ENCODE data around the gene BMI1. TPM values are rescaled to one million over a fixed set of nuclear protein-coding genes. Genes with fewer than 3 reads are reported as not detected.

The BMI1 gene
- total RNA-seq, 1 experiment from 2014 or later = 85.2 TPM

- peak overlapping the region; percentile 87 for H3K27ac ChIP-seq (ENCODE audit: low read depth, low read length, poor library complexity, severe bottlenecking)
- TF ChIP-seq, protein P1, sequence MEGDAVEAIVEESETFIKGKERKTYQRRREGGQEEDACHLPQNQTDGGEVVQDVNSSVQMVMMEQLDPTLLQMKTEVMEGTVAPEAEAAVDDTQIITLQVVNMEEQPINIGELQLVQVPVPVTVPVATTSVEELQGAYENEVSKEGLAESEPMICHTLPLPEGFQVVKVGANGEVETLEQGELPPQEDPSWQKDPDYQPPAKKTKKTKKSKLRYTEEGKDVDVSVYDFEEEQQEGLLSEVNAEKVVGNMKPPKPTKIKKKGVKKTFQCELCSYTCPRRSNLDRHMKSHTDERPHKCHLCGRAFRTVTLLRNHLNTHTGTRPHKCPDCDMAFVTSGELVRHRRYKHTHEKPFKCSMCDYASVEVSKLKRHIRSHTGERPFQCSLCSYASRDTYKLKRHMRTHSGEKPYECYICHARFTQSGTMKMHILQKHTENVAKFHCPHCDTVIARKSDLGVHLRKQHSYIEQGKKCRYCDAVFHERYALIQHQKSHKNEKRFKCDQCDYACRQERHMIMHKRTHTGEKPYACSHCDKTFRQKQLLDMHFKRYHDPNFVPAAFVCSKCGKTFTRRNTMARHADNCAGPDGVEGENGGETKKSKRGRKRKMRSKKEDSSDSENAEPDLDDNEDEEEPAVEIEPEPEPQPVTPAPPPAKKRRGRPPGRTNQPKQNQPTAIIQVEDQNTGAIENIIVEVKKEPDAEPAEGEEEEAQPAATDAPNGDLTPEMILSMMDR (conservative IDR thresholded peaks at IDR 0.05; ENCODE audit: low read depth, low read length) = no peak
- TF ChIP-seq EZH2 (IDR thresholded peaks at IDR 0.05; ENCODE audit: borderline replicate concordance, low read depth, low read length, poor library complexity, severe bottlenecking) = no peak
- no peaks in the 10 kb centered on the region for H3K36me3 ChIP-seq (ENCODE audit: insufficient read depth, low read length, poor library complexity, severe bottlenecking)
- H3K4me3 ChIP-seq (ENCODE audit: low read depth, low read length, poor library complexity, severe bottlenecking) = peak overlapping the region; percentile 91
- peak; percentile 83 for DNase-seq (ENCODE audit: low spot score)
- intact Hi-C loops (cut with micrococcal nuclease; ENCODE audit: unreplicated experiment) = loop anchor here (2.0 to 10.0 kb wide), 3 partner anchors 115 to 827 kb away; no protein-coding TSS in a partner anchor
- POLR2A ChIA-PET (ENCODE audit: low non-redundant PET) = no interaction called here
- peaks cover 12% of the 10 kb centered on the region for H3K27me3 ChIP-seq (replicated peaks; ENCODE audit: insufficient read depth, low read depth, low read length, poor library complexity)
- no TSS peak for BruUV-seq (replicated peaks)
- H3K9me3 ChIP-seq (ENCODE audit: low read depth, low read length, poor library complexity, severe bottlenecking) = no peaks in the 10 kb centered on the region
- CTCF ChIA-PET = interaction anchor here (0.6 kb wide), 1 partner anchor 341 kb away, joined by 3 read pairs; no protein-coding TSS in a partner anchor
- peaks cover 39% of the 10 kb centered on the region for H3K4me1 ChIP-seq (ENCODE audit: insufficient read depth, low read length, poor library complexity, severe bottlenecking)
Observed at GRCh38 chr10:22321156-22321923, 441 bp downstream of the BMI1 start.

DNA sequence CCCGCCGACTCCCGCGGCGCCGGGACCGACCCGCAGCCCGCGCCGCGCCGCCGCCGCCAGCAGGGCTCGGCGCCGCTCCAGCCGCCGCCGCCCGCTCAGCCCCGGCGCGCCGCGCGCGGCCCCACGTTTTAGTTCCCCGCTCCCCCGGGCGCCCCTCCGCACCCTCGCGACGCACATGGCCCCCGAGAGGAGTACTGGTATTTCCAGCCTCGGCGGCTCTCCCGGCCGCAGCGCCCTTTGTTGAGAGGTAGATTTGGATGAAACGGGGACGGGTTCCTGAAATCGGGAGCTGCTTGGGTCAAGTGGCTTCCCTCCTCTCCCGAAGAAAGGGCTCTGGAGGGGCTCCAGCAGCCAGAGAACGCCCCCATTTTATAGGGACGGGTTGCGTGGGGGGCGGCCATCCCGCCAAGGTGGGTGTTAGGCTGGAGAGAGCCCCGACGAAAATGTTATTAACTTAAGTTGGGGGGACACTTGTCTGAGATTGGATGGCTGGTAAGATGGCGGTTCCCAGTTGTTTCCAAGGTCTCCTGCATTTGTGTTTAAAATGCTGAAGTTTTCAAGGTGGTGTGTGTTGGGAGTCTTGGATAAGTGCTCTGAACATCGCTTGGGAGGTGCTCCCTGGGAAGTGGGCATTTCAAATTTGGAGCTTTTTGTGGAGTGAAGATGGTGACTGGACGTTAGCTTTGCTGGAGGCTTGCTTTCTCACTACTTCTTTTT is 1.2 kb downstream of the BMI1 start:
- no peaks in the 10 kb centered on the region for H3K9me3 ChIP-seq (ENCODE audit: low read depth, low read length, poor library complexity, severe bottlenecking)
- peaks cover 40% of the 10 kb centered on the region for H3K4me1 ChIP-seq (ENCODE audit: insufficient read depth, low read length, poor library complexity, severe bottlenecking)
- H3K4me3 ChIP-seq (ENCODE audit: low read depth, low read length, poor library complexity, severe bottlenecking) = peak overlapping the region; percentile 75
- BruUV-seq (replicated peaks) = no TSS peak
- H3K27me3 ChIP-seq (replicated peaks; ENCODE audit: insufficient read depth, low read depth, low read length, poor library complexity) = peaks cover 12% of the 10 kb centered on the region
- TF ChIP-seq EZH2 (IDR thresholded peaks at IDR 0.05; ENCODE audit: borderline replicate concordance, low read depth, low read length, poor library complexity, severe bottlenecking) = peak; percentile 100
- TF ChIP-seq, protein P1 (conservative IDR thresholded peaks at IDR 0.05; ENCODE audit: low read depth, low read length) = no peak
- POLR2A ChIA-PET (ENCODE audit: low non-redundant PET) = interaction anchor here (0.6 kb wide), 1 partner anchor 42 kb away, joined by 14 read pairs; no protein-coding TSS in a partner anchor
- CTCF ChIA-PET = no interaction called here
- H3K27ac ChIP-seq (ENCODE audit: low read depth, low read length, poor library complexity, severe bottlenecking) = no peak overlapping the region
- intact Hi-C loops (cut with micrococcal nuclease; ENCODE audit: unreplicated experiment) = loop anchor here (2.0 to 10.0 kb wide), 3 partner anchors 115 to 827 kb away; no protein-coding TSS in a partner anchor
- no peak for DNase-seq (ENCODE audit: low spot score)
- peaks cover 7% of the 10 kb centered on the region for H3K36me3 ChIP-seq (ENCODE audit: insufficient read depth, low read length, poor library complexity, severe bottlenecking)

DNA sequence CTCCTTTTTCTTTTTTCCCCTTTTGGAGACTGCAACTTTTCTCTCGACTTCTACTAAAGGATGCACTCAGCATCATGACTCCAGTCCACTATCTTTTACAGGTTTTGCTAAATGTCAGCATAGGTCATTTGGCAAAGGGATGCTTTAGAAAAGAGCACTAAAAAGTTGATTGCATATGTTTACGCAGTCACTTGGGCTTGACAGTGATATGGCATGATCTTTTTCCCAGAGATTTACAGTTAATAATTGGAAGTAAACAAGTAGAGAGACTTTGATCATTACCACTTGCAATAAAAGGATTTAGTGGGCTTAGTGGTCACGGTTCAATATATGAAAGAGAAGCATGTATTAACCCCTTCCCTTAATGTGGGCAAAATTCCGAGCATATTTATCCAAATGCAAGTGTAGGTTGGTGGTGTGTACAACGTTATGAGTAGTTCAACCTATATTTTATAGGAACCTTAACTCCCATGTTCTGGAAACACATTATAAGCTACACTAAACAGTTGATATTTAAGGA is 1.8 kb downstream of the BMI1 start:
- Histone ChIP-seq H3K9me3 (ENCODE audit: low read depth, low read length, poor library complexity, severe bottlenecking) (no peaks in the 10 kb centered on the region), H3K36me3 (ENCODE audit: insufficient read depth, low read length, poor library complexity, severe bottlenecking) (peaks cover 13% of the 10 kb centered on the region), H3K27me3 (replicated peaks; ENCODE audit: insufficient read depth, low read depth, low read length, poor library complexity) (peaks cover 12% of the 10 kb centered on the region), H3K4me1 (ENCODE audit: insufficient read depth, low read length, poor library complexity, severe bottlenecking) (peaks cover 35% of the 10 kb centered on the region), H3K27ac (ENCODE audit: low read depth, low read length, poor library complexity, severe bottlenecking) (no peak overlapping the region), H3K4me3 (ENCODE audit: low read depth, low read length, poor library complexity, severe bottlenecking) (peak overlapping the region; percentile 75)
- POLR2A ChIA-PET (ENCODE audit: low non-redundant PET) = interaction anchor here (0.6 kb wide), 1 partner anchor 42 kb away, joined by 14 read pairs; no protein-coding TSS in a partner anchor
- DNase-seq (ENCODE audit: low spot score) = no peak
- BruUV-seq (replicated peaks) = TSS peak; percentile 25
- intact Hi-C loops (cut with micrococcal nuclease; ENCODE audit: unreplicated experiment) = loop anchor here (10.0 kb wide), 2 partner anchors 328 to 828 kb away; no protein-coding TSS in a partner anchor
- CTCF ChIA-PET = no interaction called here
- TF ChIP-seq EZH2 (IDR thresholded peaks at IDR 0.05; ENCODE audit: borderline replicate concordance, low read depth, low read length, poor library complexity, severe bottlenecking) = no peak
- TF ChIP-seq, protein P1 (conservative IDR thresholded peaks at IDR 0.05; ENCODE audit: low read depth, low read length) = no peak

Data from A673 (cell line).